HG02623 (cell line): Measurements from ENCODE around the gene DUOX1.
A peak's percentile ranks its signal among the peaks of the same experiment; 100 is the strongest.

Experiments used
- ATAC-seq: cut with Tn5 transposase; IDR thresholded peaks from one replicate; pipeline ENCODE4 v1.9.1; 2021; ENCODE audit warnings: moderate library complexity; ENCODE audit not compliant: unreplicated experiment

DUOX1 gene

DNA sequence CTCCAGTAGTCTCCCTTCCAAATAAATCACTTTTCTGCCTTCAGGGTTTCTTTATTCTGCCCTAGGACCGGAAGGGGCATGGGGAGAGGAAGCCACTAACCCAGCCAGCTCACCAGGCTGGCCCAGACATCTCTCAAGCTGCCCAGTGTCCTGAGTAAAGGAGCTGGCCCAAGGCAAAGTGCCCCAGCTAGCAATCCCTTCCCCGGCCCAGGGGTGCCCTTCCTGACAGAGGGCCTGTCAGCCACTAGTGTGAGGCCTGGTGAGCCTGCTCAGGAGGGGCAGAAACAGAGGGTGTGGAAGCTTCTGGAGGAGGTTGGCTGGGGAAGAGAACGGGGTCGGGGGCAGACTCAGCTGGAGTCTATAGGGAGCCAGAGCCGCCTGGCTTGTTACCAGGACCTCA, 35.7 kb downstream of the DUOX1 start:
- ATAC-seq = no peak

GRCh38 chr15:45166834-45167630, 37.2 kb downstream of the DUOX1 start:
- ATAC-seq = peak; percentile 90

GRCh38 chr15:45167631-45168205, 37.9 kb downstream of the DUOX1 start:
- no peak for ATAC-seq

DNA sequence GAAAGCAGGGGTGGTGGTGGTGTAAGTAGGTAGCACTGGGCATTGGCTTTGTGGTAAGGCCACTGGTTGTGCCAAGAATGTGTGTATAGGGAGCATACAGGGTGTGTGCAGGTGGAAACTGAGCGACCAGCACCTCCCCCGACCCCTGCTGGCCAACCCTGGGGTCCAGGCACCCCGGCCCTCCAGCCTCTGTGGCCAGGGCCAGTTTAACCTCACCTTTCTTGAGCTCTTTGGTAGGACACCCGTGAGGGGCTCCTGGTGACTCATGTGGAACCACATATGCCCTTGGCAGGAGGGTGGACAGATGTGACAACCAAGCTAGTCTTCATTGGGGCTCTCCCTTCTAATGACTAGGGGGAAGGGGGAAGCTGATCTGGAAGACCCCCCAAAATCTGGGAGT, 38.5 kb downstream of the DUOX1 start:
- ATAC-seq = no peak

DNA sequence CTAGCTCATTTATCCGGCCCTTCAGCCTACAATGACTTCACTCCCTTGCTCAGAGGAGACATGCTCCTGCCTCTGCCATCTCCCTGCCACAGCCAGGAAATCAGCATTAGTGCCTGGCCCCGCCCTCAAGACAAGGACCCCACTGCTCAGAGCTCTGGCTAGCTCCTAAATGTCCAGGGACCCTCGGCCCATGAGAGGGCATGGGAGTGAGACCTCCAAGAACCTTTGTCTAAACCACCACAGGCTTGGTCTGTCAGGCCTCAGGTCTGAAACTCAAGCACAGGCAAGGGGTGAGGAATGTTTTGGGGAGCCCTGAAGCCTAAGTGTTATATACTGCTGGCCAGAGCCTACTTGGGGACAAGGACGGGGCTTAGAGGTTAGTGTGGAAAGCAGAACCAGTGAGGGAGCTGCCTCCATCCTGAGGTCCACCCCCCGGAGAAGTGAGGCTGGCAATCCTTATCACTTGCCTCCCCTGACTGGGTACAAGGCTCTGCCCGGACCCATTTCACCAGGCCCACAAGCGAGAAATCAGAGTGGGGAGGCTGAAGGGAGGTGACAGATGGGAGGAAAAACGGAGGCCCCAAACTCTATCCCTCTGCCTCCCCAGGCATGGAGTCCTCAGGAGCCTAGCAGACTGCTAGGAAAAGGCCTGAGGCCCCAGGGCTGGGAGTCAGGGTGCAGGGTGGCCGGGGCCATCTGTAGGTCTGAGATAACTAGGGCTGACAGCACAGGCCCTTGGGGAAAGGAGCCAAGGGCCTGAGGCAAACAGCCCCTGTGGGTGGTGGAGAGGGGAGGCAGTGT, 39.2 kb downstream of the DUOX1 start:
- ATAC-seq = no peak

DNA sequence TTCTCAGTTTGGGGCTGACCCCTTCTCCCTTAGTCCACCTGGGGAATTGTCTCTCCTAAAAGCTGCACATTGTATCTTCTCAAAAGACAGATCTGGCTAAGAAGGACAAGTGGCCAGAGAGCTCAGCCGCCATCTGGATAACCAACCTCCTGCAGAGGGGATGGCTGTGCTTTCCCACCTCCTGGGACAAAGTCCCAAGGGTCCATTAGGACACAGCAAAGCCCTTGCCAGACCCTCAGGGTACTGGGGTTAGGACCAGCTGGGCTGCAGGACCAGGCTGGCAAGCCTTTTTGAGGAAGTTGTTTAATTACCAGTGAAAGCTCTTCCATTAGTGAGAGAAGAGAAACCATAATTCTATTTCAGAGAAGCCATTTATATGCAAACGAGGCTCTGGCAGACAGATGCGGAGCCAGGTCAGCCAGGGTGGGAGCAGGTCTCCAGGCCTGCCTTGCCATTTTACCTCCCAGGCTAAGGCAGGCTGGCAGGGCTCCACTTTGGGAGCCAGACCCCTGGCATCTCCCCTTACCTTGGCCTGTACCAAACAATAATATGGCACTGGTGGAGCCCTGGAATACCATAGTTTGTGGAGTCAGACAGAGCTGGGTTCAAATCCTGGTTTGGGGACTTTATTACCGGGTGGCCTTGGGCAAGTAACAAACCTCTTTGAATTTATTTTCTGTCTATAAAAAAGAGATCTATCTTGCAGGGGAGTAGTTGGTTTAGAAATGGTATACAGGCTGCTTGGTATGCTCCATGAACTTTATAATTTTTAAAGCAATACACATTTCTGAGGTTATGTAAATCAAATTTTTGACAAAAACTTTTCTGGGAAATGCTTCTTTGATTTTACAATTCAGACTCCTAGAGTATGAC, 40.0 kb downstream of the DUOX1 start:
- no peak for ATAC-seq

DNA sequence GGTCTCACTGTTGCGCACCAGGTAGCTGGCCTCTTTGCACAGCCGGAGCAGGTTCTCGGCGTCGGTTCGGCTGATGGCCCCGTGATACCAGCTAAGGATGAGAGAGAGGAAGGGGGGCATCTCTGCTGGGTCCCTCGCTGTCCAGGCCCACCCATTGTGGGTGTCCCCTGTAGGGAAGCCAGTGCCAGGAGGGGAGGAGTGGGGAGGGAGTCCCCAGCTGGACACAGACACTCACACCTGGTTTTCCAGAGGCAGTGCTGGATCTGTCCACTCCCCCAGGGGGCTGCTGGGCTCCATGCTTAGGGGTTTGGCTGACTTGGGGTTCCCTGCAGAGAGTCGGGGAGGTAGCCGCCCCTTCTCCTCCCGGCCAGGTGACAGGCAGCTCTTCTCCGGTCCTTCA, 42.1 kb downstream of the DUOX1 start:
- no peak for ATAC-seq

DNA sequence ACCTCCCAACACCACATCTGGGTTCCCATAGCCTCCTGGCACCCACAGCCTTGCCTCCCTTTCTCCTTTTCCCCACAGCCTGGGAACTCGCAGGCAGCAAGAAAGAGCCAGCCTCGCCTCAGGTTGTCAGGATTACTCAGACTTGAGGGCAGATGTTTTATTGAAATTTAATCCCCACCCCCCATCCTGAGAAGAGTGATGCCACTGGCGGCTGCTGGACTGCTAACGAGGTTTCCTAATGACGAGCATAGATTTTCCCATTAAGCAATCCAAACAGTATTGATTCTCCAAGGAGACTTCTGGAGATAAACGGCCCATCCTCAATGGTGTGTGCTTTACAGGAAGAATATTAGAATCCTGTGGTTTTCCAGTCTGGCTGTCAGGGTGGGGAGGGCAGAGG, 44.3 kb downstream of the DUOX1 start:
- no peak for ATAC-seq

DNA sequence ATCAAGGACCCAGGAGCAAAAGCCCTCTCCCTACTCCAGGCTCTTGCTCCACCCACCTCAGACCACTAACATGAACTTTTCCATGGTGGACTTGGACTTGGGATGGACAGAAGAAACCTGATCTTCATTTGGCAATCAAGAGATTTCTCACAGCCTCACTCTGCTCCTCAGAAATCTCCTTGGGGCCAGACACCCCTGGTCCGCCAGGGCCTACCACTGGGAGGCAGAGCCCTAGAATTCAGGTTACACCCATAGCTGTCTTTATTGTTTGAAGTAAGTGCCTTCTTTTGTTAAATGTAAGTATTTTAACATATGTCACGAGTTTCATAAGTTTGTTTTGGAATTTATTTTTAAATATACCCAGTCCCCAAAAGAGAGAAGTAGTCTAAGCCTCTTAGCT, 44.8 kb downstream of the DUOX1 start:
- no peak for ATAC-seq

DNA sequence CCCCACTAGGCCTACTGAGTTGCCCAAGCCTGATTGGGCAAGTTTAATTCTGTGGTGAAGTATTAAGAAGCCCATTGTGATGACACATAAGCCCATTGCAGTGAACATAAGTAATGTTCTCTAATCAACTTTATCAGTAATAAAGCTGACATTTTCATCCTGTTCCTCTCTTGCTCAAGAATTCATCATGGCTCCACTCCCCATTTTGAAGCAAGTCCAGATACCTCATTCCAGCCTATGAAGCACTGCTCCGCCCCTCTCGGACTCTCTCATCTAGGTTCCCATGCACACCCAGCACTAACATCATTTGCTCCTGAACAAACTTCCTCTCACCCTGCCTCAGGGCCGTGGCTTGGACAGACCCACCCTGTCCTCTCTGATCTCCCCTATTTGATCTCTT, 47.5 kb downstream of the DUOX1 start:
- ATAC-seq = no peak

GRCh38 chr15:45179221-45179985, 49.6 kb downstream of the DUOX1 start:
- no peak for ATAC-seq

- no peak for ATAC-seq
Measured at GRCh38 chr15:45180201-45180600, 50.4 kb downstream of the DUOX1 start.

DNA sequence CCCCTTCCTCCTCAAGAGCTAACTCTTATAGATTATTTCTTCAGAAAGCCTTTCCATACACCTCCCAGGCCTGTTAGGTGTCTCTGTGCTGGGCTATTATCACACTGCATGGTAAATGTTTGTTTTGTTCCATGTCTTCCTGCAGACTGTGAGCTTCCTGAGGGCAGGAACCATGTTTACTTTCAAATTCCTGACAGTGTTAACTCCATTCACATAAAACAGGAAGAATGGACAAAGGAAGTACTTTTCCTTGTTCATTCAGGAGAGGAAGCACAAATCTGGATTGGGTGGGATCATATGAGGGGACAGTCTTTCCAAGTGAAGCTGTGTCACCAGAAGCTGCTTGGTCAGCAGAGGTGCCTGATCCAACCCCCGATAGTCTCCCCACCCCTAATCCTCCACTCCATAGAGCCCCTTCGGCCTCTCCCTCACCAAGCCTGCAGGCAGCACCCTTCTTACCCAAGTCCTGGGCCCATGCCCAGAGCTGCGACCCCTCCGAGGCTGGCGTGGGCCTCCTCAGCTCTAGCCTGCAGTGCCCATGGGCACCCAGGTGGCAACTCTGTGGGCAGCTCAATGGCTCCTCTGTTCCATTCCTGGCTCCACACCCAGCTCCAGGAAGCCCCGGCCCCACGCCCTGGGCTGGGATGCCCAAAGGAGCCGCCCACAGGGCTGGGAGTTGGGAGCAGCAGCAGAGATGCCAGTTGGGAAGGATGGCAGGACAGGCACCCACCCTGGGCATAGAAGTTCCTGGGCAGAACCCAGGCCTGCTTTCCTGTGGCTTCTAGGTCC, 51.0 kb downstream of the DUOX1 start:
- no peak for ATAC-seq

GRCh38 chr15:45181491-45182285, 51.9 kb downstream of the DUOX1 start:
- no peak for ATAC-seq

GRCh38 chr15:45182996-45183395, 53.2 kb downstream of the DUOX1 start:
- no peak for ATAC-seq

GRCh38 chr15:45183511-45183910, 53.7 kb downstream of the DUOX1 start:
- no peak for ATAC-seq

DNA sequence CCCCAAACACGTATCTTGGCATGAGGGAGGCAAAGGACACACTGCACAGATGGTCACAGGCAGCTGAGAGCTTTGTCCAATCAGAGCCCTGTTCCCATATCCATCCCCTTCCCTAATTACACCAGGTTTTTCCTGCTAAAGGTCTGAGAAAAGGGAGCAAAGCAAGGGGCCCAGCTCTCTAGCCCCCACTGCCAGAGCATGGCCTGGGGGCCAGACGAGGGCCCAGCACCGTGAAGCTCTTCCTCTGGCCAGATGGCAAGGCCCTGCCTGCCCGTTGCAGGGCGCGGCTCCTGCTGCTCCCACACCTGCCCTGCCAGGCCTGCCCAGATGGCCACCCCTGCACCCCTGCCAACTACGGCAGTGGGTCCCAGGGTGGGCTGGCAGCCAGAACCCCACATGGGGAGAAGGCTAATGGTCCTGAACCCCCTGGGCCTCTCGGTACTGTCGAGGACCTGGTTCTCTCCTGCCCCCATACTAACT, 54.8 kb downstream of the DUOX1 start:
- ATAC-seq = no peak

DNA sequence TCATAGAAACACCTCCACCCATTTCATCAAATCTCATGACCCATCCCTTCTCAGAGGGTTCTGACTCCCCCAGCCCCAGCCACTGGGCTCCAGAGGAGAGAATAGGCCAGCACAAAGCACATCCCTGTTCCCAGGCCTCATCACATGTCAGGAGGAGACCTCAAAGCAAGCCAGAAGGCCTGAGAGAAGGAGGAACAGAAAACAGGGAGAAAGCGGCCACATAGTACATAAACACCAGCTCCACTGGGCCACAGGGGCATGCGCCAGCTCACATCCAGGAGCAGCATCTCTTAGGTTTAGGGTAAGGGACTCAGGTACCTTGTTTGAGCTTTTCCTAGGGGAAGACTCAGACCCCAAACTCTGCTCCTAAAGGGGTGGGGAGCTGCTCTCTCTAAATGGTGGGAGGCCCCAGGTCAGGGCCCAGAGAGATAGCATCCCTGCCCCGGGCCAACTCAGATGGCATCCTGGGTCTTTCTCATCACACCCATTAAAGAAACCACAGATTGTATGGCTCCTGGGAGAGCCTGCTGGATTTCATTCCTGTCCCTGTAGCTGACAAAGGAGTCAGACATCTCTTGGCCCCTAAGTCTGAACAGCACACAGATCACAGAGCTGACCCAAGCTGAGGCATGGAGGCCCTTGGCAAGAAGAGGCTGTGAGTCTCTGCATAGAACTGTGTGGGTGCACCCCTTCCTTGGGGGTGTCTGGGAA, 55.4 kb downstream of the DUOX1 start:
- ATAC-seq = no peak
